ENCODE measurements around the gene HOXC10. TPM values are rescaled to one million over a fixed set of nuclear protein-coding genes. Genes with fewer than 3 reads are reported as not detected.

The HOXC10 gene
- total RNA-seq, 1 experiment from 2014 or later, result 3.8 TPM

GRCh38 chr12:53952871-53953734 lies 31.8 kb upstream of the HOXC10 start:
- CTCF ChIA-PET, result interaction anchor here (0.7 to 1.7 kb wide), 2 partner anchors 207 to 249 kb away, joined by 3 to 6 read pairs; no protein-coding TSS in a partner anchor
- no peaks in the 10 kb centered on the region for H3K27me3 ChIP-seq (ENCODE audit: insufficient read depth, low read length)
- no TSS peak for BruUV-seq (replicated peaks)
- peak overlapping the region; percentile 82 for H3K4me2 ChIP-seq (ENCODE audit: low read length)
- intact Hi-C loops (cut with micrococcal nuclease), result no loop called here
- H3K4me1 ChIP-seq (ENCODE audit: control insufficient read depth in 1 of 2, insufficient read depth in 2 of 2, low read length in 2 of 2), result peaks cover 12 to 15% of the 10 kb centered on the region in 2 experiments
- POLR2A ChIA-PET, result interaction anchor here (0.7 to 1.1 kb wide), 2 partner anchors 15 to 595 kb away, joined by 3 to 4 read pairs; partner anchors contain the start of gene HOXC13
- H3K9ac ChIP-seq (ENCODE audit: low read length), result peak overlapping the region; percentile 43
- no peaks in the 10 kb centered on the region for H3K9me2 ChIP-seq (ENCODE audit: insufficient read depth)
- no peaks in the 10 kb centered on the region for H3K9me3 ChIP-seq (ENCODE audit: control insufficient read depth in 1 of 2, insufficient read depth in 1 of 2, low read depth in 1 of 2, low read length in 2 of 2)
- peak; percentile 87 for ATAC-seq
- no peak overlapping the region for H3K27ac ChIP-seq (ENCODE audit: low read depth, low read length)
- H4K20me1 ChIP-seq (ENCODE audit: insufficient read depth), result no peaks in the 10 kb centered on the region
- TF ChIP-seq CEBPB (IDR thresholded peaks at IDR 0.05; ENCODE audit: low read depth), result no peak
- no peak for TF ChIP-seq ZFX (IDR thresholded peaks at IDR 0.05)
- 0 out of 2 replicates have a peak, but pooled peaks have one; percentile 33 for TF ChIP-seq MAX (IDR thresholded peaks at IDR 0.05)
- no peak for TF ChIP-seq EZH2phosphoT487 (IDR thresholded peaks at IDR 0.05; ENCODE audit: borderline replicate concordance)
- H2AFZ ChIP-seq (ENCODE audit: low read depth, low read length, poor library complexity, severe bottlenecking), result peak overlapping the region; percentile 99
- H3K79me2 ChIP-seq (ENCODE audit: insufficient read depth, low read length), result no peaks in the 10 kb centered on the region
- H3K36me3 ChIP-seq (ENCODE audit: control insufficient read depth in 1 of 2, insufficient read depth in 2 of 2, low read length in 2 of 2), result no peaks in the 10 kb centered on the region
- H3K4me3 ChIP-seq (replicated peaks in 1 of 2; ENCODE audit: low read depth in 1 of 2, low read length in 2 of 2), result peak overlapping the region; percentile 36 to 49
- DNase-seq (ENCODE audit: low read depth, low spot score), result peak; percentile 13
- RAD21 ChIA-PET (ENCODE audit: low non-redundant PET in 1 of 2, low total read pairs in 2 of 2, uncharacterized antibody in 2 of 2, unreplicated experiment in 2 of 2), result no interaction called here

DNA sequence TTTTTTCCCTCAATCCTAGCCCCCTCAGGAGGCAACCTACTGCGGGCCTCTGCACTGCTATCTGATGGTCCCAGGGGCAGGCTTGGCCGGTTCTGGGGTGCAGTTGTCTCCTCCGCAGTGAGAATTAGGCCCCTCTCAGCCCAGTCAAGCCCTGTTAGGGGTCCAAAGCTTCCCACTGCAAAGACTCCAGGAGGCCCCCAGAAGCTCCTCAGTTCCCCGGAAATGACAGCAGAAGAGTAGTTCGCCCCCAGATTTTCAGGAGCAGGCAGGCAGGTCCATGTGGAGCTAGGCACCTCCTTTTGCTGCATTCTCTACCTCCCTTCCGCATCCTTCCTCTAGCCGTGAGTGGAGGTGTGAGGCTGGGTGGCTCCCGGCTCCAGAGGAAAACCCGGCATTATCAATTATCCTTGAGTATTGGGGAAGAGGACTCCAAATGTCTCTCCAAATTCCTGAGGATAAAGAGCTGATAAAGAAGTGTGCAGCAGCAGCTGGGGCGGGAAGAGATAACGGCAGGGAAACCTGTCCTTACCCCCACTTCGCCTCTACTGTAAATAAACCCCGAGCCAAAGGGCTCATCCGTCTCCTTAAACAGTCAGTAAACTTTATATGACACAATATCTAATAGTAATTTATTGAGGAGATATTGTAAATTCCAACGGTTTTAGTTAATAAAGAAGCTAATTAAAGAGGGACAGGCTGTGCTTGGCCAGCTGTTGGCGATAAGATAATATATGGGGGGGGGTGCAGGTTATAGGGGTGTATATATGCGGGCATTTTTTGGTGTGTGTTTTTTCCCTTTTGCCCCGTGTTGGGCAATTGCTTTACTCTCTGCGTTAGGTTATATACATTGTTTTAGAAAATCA lies 30.9 kb upstream of the HOXC10 start:
- Histone ChIP-seq H4K20me1 (ENCODE audit: insufficient read depth) (no peaks in the 10 kb centered on the region), H3K4me2 (ENCODE audit: low read length) (peak overlapping the region; percentile 82), H3K9me3 (ENCODE audit: control insufficient read depth in 1 of 2, insufficient read depth in 1 of 2, low read depth in 1 of 2, low read length in 2 of 2) (no peaks in the 10 kb centered on the region), H2AFZ (ENCODE audit: low read depth, low read length, poor library complexity, severe bottlenecking) (no peak overlapping the region), H3K27ac (ENCODE audit: low read depth, low read length) (no peak overlapping the region), H3K9me2 (ENCODE audit: insufficient read depth) (no peaks in the 10 kb centered on the region), H3K4me1 (ENCODE audit: control insufficient read depth in 1 of 2, insufficient read depth in 2 of 2, low read length in 2 of 2) (peaks cover 12 to 15% of the 10 kb centered on the region in 2 experiments), H3K4me3 (replicated peaks in 1 of 2; ENCODE audit: low read depth in 1 of 2, low read length in 2 of 2) (no peak overlapping the region), H3K36me3 (ENCODE audit: control insufficient read depth in 1 of 2, insufficient read depth in 2 of 2, low read length in 2 of 2) (no peaks in the 10 kb centered on the region), H3K27me3 (ENCODE audit: insufficient read depth, low read length) (no peaks in the 10 kb centered on the region), H3K9ac (ENCODE audit: low read length) (no peak overlapping the region), H3K79me2 (ENCODE audit: insufficient read depth, low read length) (no peaks in the 10 kb centered on the region)
- RAD21 ChIA-PET (ENCODE audit: low non-redundant PET in 1 of 2, low total read pairs in 2 of 2, uncharacterized antibody in 2 of 2, unreplicated experiment in 2 of 2), result no interaction called here
- intact Hi-C loops (cut with micrococcal nuclease), result no loop called here
- POLR2A ChIA-PET, result interaction anchor here (1.1 kb wide), 1 partner anchor 16 kb away, joined by 4 read pairs; the partner anchor contains the start of gene HOXC13
- CTCF ChIA-PET, result interaction anchor here (0.8 to 1.7 kb wide), 2 partner anchors 31 to 208 kb away, joined by 3 to 6 read pairs; partner anchors contain the start of gene HOXC10
- no peak for ATAC-seq
- no peak for DNase-seq (ENCODE audit: low read depth, low spot score)
- BruUV-seq (replicated peaks), result no TSS peak
- TF ChIP-seq, protein P1, sequence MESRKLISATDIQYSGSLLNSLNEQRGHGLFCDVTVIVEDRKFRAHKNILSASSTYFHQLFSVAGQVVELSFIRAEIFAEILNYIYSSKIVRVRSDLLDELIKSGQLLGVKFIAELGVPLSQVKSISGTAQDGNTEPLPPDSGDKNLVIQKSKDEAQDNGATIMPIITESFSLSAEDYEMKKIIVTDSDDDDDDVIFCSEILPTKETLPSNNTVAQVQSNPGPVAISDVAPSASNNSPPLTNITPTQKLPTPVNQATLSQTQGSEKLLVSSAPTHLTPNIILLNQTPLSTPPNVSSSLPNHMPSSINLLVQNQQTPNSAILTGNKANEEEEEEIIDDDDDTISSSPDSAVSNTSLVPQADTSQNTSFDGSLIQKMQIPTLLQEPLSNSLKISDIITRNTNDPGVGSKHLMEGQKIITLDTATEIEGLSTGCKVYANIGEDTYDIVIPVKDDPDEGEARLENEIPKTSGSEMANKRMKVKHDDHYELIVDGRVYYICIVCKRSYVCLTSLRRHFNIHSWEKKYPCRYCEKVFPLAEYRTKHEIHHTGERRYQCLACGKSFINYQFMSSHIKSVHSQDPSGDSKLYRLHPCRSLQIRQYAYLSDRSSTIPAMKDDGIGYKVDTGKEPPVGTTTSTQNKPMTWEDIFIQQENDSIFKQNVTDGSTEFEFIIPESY (IDR thresholded peaks at IDR 0.05; ENCODE audit: extremely low read depth, insufficient replicate concordance, low read length), result no peak
- TF ChIP-seq YY1 (IDR thresholded peaks at IDR 0.05; ENCODE audit: extremely low read depth, insufficient replicate concordance, low read depth, low read length) (no peak), JUND (IDR thresholded peaks at IDR 0.05) (no peak), SP1 (IDR thresholded peaks at IDR 0.05; ENCODE audit: low read depth) (no peak), TCF7L2 (IDR thresholded peaks at IDR 0.05; ENCODE audit: borderline replicate concordance, extremely low read depth, insufficient read depth, insufficient read length) (no peak)
- TF ChIP-seq, protein P2, sequence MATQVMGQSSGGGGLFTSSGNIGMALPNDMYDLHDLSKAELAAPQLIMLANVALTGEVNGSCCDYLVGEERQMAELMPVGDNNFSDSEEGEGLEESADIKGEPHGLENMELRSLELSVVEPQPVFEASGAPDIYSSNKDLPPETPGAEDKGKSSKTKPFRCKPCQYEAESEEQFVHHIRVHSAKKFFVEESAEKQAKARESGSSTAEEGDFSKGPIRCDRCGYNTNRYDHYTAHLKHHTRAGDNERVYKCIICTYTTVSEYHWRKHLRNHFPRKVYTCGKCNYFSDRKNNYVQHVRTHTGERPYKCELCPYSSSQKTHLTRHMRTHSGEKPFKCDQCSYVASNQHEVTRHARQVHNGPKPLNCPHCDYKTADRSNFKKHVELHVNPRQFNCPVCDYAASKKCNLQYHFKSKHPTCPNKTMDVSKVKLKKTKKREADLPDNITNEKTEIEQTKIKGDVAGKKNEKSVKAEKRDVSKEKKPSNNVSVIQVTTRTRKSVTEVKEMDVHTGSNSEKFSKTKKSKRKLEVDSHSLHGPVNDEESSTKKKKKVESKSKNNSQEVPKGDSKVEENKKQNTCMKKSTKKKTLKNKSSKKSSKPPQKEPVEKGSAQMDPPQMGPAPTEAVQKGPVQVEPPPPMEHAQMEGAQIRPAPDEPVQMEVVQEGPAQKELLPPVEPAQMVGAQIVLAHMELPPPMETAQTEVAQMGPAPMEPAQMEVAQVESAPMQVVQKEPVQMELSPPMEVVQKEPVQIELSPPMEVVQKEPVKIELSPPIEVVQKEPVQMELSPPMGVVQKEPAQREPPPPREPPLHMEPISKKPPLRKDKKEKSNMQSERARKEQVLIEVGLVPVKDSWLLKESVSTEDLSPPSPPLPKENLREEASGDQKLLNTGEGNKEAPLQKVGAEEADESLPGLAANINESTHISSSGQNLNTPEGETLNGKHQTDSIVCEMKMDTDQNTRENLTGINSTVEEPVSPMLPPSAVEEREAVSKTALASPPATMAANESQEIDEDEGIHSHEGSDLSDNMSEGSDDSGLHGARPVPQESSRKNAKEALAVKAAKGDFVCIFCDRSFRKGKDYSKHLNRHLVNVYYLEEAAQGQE (IDR thresholded peaks at IDR 0.05; ENCODE audit: low read depth), result no peak
